Keratinocyte (primary cell): Measurements from ENCODE around the gene SOST.

Experiments
- CTCF ChIP-seq, 3 experiments: IDR thresholded peaks in 1 of 3; conservative IDR thresholded peaks in 1 of 3; optimal IDR thresholded peaks in 1 of 3; 2 replicates in 2 of 3; 3 replicates in 1 of 3; pipeline versions ENCODE3 to v1.5.1; 2011; ENCODE audit warnings: low read length in 3 of 3, mild to moderate bottlenecking in 3 of 3, moderate library complexity in 2 of 3, control low read depth in 1 of 3, inconsistent platforms in 1 of 3; ENCODE audit not compliant: insufficient read depth in 2 of 3; ENCODE audit errors: extremely low read depth in 1 of 3
- EZH2 ChIP-seq: IDR thresholded peaks from one replicate; pipeline ENCODE4 v1.6.1; 2012; ENCODE audit warnings: inconsistent platforms, mild to moderate bottlenecking, low read length, moderate library complexity

- TF ChIP-seq EZH2 (no peak), CTCF (optimal IDR thresholded peaks at IDR 0.05 in 1 of 3, IDR thresholded peaks at IDR 0.05 in 1 of 3, conservative IDR thresholded peaks at IDR 0.05 in 1 of 3; ENCODE audit: extremely low read depth in 1 of 3, insufficient read depth in 2 of 3, low read length in 3 of 3) (no peak)
Observed at GRCh38 chr17:43717913-43718312, 40.7 kb downstream of the SOST start.
